Loucy (cell line): Measurements from ENCODE around the gene TNS2.

Source experiments
- H2AFZ ChIP-seq: fragments of 200-600 bp; sonication (generic); 2 replicates; pipeline ENCODE4 v1.6.0; 2016; ENCODE audit warnings: antibody characterized with exemption, mild to moderate bottlenecking, low read length, moderate library complexity
- H3F3A ChIP-seq: fragments of 200-600 bp; 2 replicates; pipeline ENCODE4 v1.6.0; 2016; ENCODE audit warnings: antibody characterized with exemption, low read depth, mild to moderate bottlenecking
- H3K27me3 ChIP-seq: fragments of 200-600 bp; sonication (generic); 2 replicates; pipeline ENCODE4 v1.6.1; 2014; ENCODE audit warnings: low read length, mild to moderate bottlenecking; ENCODE audit not compliant: insufficient read depth, poor library complexity, severe bottlenecking
- H3K36me3 ChIP-seq: fragments of 200-600 bp; sonication (generic); 2 replicates; pipeline ENCODE4 v1.6.1; 2016; ENCODE audit warnings: low read length; ENCODE audit not compliant: insufficient read depth
- H3K4me1 ChIP-seq: fragments of 200-600 bp; sonication (generic); 2 replicates; pipeline ENCODE4 v1.5.1; 2014; ENCODE audit warnings: low read length, mild to moderate bottlenecking; ENCODE audit not compliant: insufficient read depth, poor library complexity, severe bottlenecking
- H3K4me2 ChIP-seq: fragments of 200-600 bp; sonication (generic); 2 replicates; pipeline ENCODE4 v1.6.0; 2014; ENCODE audit warnings: antibody characterized with exemption, low read length, low read depth, mild to moderate bottlenecking; ENCODE audit not compliant: poor library complexity, severe bottlenecking
- H3K4me3 ChIP-seq: fragments of 200-600 bp; sonication (generic); 2 replicates; pipeline ENCODE4 v1.5.1; 2014; ENCODE audit warnings: low read length, mild to moderate bottlenecking, mixed read lengths; ENCODE audit not compliant: poor library complexity, severe bottlenecking
- H3K79me2 ChIP-seq: fragments of 200-600 bp; sonication (generic); 2 replicates; pipeline ENCODE4 v1.6.1; 2014; ENCODE audit warnings: low read length; ENCODE audit not compliant: insufficient read depth
- H3K9ac ChIP-seq: fragments of 200-600 bp; sonication (generic); 2 replicates; pipeline ENCODE4 v1.6.0; 2014; ENCODE audit warnings: mild to moderate bottlenecking, low read depth, low read length, moderate library complexity; ENCODE audit not compliant: poor library complexity, severe bottlenecking
- H3K9me2 ChIP-seq: fragments of 200-600 bp; sonication (generic); replicated peaks from 2 replicates; pipeline ENCODE4 v1.6.1; 2016; ENCODE audit warnings: low read depth, low read length, mixed read lengths
- H3K9me3 ChIP-seq: fragments of 200-600 bp; sonication (generic); 2 replicates; pipeline ENCODE4 v1.6.1; 2014; ENCODE audit warnings: mild to moderate bottlenecking, antibody characterized with exemption, low read length, low read depth; ENCODE audit not compliant: insufficient read depth
- H4K20me1 ChIP-seq: fragments of 200-600 bp; sonication (generic); 2 replicates; pipeline ENCODE4 v1.6.0; 2014; ENCODE audit warnings: antibody characterized with exemption, low read length, mild to moderate bottlenecking; ENCODE audit not compliant: insufficient read depth, poor library complexity, severe bottlenecking
- CTCF ChIP-seq: fragments of 200-600 bp; sonication (generic); conservative IDR thresholded peaks from 2 replicates; pipeline ENCODE4 v1.5.1; 2014; ENCODE audit warnings: mild to moderate bottlenecking, antibody characterized with exemption, low read length
- EZH2phosphoT487 ChIP-seq: fragments of 200-600 bp; IDR thresholded peaks from 2 replicates; pipeline ENCODE4 v1.6.1; 2018; ENCODE audit warnings: antibody characterized with exemption, mild to moderate bottlenecking, moderate library complexity, borderline replicate concordance

TNS2 gene

GRCh38 chr12:53069621-53070410 lies 20.0 kb downstream of the TNS2 start:
- H3K9me3 ChIP-seq: no peaks in the 10 kb centered on the region
- no peaks in the 10 kb centered on the region for H3F3A ChIP-seq
- no peaks in the 10 kb centered on the region for H3K27me3 ChIP-seq
- no peaks in the 10 kb centered on the region for H4K20me1 ChIP-seq
- H3K4me2 ChIP-seq: no peak overlapping the region
- no peak overlapping the region for H2AFZ ChIP-seq
- peaks cover 14% of the 10 kb centered on the region for H3K4me1 ChIP-seq
- H3K9ac ChIP-seq: no peak overlapping the region
- H3K79me2 ChIP-seq: no peaks in the 10 kb centered on the region
- no peak for TF ChIP-seq CTCF
- no peak for TF ChIP-seq EZH2phosphoT487
- H3K9me2 ChIP-seq: no peaks in the 10 kb centered on the region
- H3K4me3 ChIP-seq: no peak overlapping the region
- H3K36me3 ChIP-seq: peaks cover 7% of the 10 kb centered on the region; the same call in 1 of the 2 replicates

GRCh38 chr12:53070877-53071492 lies 21.1 kb downstream of the TNS2 start:
- Histone ChIP-seq H3K36me3 (no peaks in the 10 kb centered on the region), H3K4me3 (no peak overlapping the region), H2AFZ (no peak overlapping the region), H3K9me2 (no peaks in the 10 kb centered on the region), H3K79me2 (no peaks in the 10 kb centered on the region), H3K4me1 (peaks cover 16% of the 10 kb centered on the region), H4K20me1 (no peaks in the 10 kb centered on the region), H3K9ac (no peak overlapping the region), H3F3A (no peaks in the 10 kb centered on the region), H3K27me3 (no peaks in the 10 kb centered on the region), H3K9me3 (no peaks in the 10 kb centered on the region), H3K4me2 (no peak overlapping the region)
- TF ChIP-seq CTCF: no peak
- TF ChIP-seq EZH2phosphoT487: no peak

GRCh38 chr12:53071591-53072551 lies 22.0 kb downstream of the TNS2 start:
- H3K4me2 ChIP-seq: peak overlapping the region; percentile 13
- H3F3A ChIP-seq: no peaks in the 10 kb centered on the region
- no peaks in the 10 kb centered on the region for H3K27me3 ChIP-seq
- H2AFZ ChIP-seq: no peak overlapping the region
- no peaks in the 10 kb centered on the region for H4K20me1 ChIP-seq
- no peaks in the 10 kb centered on the region for H3K9me2 ChIP-seq
- TF ChIP-seq CTCF (no peak), EZH2phosphoT487 (no peak)
- peak overlapping the region; percentile 23 for H3K9ac ChIP-seq
- peaks cover 20% of the 10 kb centered on the region for H3K4me1 ChIP-seq
- no peaks in the 10 kb centered on the region for H3K36me3 ChIP-seq
- no peaks in the 10 kb centered on the region for H3K79me2 ChIP-seq
- no peaks in the 10 kb centered on the region for H3K9me3 ChIP-seq
- H3K4me3 ChIP-seq: no peak overlapping the region
